ENCODE results near the gene CAPS2.

GRCh38 chr12:75337905-75338304 is 7.8 kb upstream of the CAPS2 start:
- no peak for TF ChIP-seq CTCF (conservative IDR thresholded peaks at IDR 0.05)
- no peak for TF ChIP-seq ZFX (IDR thresholded peaks at IDR 0.05)
